WERI-Rb-1 (cell line): ENCODE measurements around the gene ARHGEF4.

Source experiments
- DNase-seq: peaks from one replicate; pipeline ENCODE4 v3.0.0-alpha.2; 2020
- H3K27ac ChIP-seq: fragments of 250-450 bp; sonication (Bioruptor Pico); 2 replicates; pipeline ENCODE4 v1.5.1; 2020; ENCODE audit warnings: mild to moderate bottlenecking, moderate library complexity
- H3K27me3 ChIP-seq: fragments of 250-450 bp; sonication (Bioruptor Pico); 2 replicates; pipeline ENCODE4 v1.5.1; 2021; ENCODE audit warnings: mild to moderate bottlenecking, low read depth, moderate library complexity; ENCODE audit not compliant: insufficient read depth, severe bottlenecking
- H3K36me3 ChIP-seq: fragments of 250-450 bp; sonication (Bioruptor Pico); 2 replicates; pipeline ENCODE4 v1.5.1; 2020; ENCODE audit warnings: mild to moderate bottlenecking, moderate library complexity
- H3K4me3 ChIP-seq: 2 replicates; pipeline ENCODE4 v1.5.1; 2011; ENCODE audit warnings: low read depth, mild to moderate bottlenecking, control low read depth, low read length
- H3K9me3 ChIP-seq: fragments of 250-450 bp; sonication (Bioruptor Pico); 2 replicates; pipeline ENCODE4 v1.5.1; 2021; ENCODE audit warnings: mild to moderate bottlenecking, moderate library complexity; ENCODE audit not compliant: severe bottlenecking
- CTCF ChIP-seq: IDR thresholded peaks from 2 replicates; pipeline ENCODE4 v1.5.1; 2011; ENCODE audit warnings: low read depth, mild to moderate bottlenecking, control low read depth, inconsistent platforms, low read length

ARHGEF4 gene

GRCh38 chr2:131055169-131056065 lies 218.7 kb downstream of the ARHGEF4 start:
- no peak overlapping the region for H3K4me3 ChIP-seq
- H3K27ac ChIP-seq, result no peak overlapping the region
- no peak for TF ChIP-seq CTCF
- no peak for DNase-seq
- no peaks in the 10 kb centered on the region for H3K27me3 ChIP-seq
- H3K9me3 ChIP-seq, result no peaks in the 10 kb centered on the region
- H3K36me3 ChIP-seq, result peaks cover 86% of the 10 kb centered on the region

- H3K27ac ChIP-seq, result no peak overlapping the region
- no peak overlapping the region for H3K4me3 ChIP-seq
- H3K27me3 ChIP-seq, result no peaks in the 10 kb centered on the region
- peaks cover 81% of the 10 kb centered on the region for H3K36me3 ChIP-seq
- TF ChIP-seq CTCF, result no peak
- H3K9me3 ChIP-seq, result no peaks in the 10 kb centered on the region
- DNase-seq, result no peak
These were observed 219.7 kb downstream of the ARHGEF4 start for GRCh38 chr2:131056204-131056931.

- peaks cover 76% of the 10 kb centered on the region for H3K36me3 ChIP-seq
- H3K27ac ChIP-seq, result no peak overlapping the region
- H3K4me3 ChIP-seq, result no peak overlapping the region
- no peak for DNase-seq
- no peak for TF ChIP-seq CTCF
- no peaks in the 10 kb centered on the region for H3K27me3 ChIP-seq
- no peaks in the 10 kb centered on the region for H3K9me3 ChIP-seq
These were observed 220.2 kb downstream of the ARHGEF4 start for GRCh38 chr2:131056932-131057287.

GRCh38 chr2:131058214-131058843 lies 221.6 kb downstream of the ARHGEF4 start:
- no peak for DNase-seq
- H3K9me3 ChIP-seq, result no peaks in the 10 kb centered on the region
- no peak overlapping the region for H3K4me3 ChIP-seq
- H3K36me3 ChIP-seq, result peaks cover 71% of the 10 kb centered on the region
- TF ChIP-seq CTCF, result no peak
- H3K27me3 ChIP-seq, result no peaks in the 10 kb centered on the region
- no peak overlapping the region for H3K27ac ChIP-seq

- no peaks in the 10 kb centered on the region for H3K27me3 ChIP-seq
- no peaks in the 10 kb centered on the region for H3K9me3 ChIP-seq
- H3K36me3 ChIP-seq, result peaks cover 71% of the 10 kb centered on the region
- H3K27ac ChIP-seq, result no peak overlapping the region
- H3K4me3 ChIP-seq, result no peak overlapping the region
- no peak for DNase-seq
- TF ChIP-seq CTCF, result no peak
These were observed 222.2 kb downstream of the ARHGEF4 start for GRCh38 chr2:131058920-131059319.
